Panc1 (cell line): ENCODE results near the gene GFY. TPM values are rescaled to one million over a fixed set of nuclear protein-coding genes. Genes with fewer than 3 reads are reported as not detected.

Source experiments
- ATAC-seq: fragments of 200-7000 bp; cut with Tn5 transposase; 2 replicates; pipeline ENCODE4 v1.9.1; 2020; ENCODE audit warnings: mild to moderate bottlenecking, moderate library complexity
- BruUV-seq: library from RNA; stranded (reverse); fragments of 400-500 nt; replicated peaks from 2 replicates; lab custom pipeline; 2021; lab: Mats Ljungman, UMichigan
- CTCF ChIA-PET: fragments of 300-600 bp; sonication (Branson Sonifier 250); formaldehyde crosslinking; loops from one replicate; lab custom pipeline; 2022; ENCODE audit warnings: antibody characterized with exemption; lab: Charles Lee
- POLR2A ChIA-PET: fragments of 300-600 bp; sonication (Branson Sonifier 250); formaldehyde crosslinking; loops from one replicate; lab custom pipeline; 2022; ENCODE audit warnings: antibody characterized with exemption; lab: Charles Lee
- DNase-seq: peaks from one replicate; pipeline ENCODE4 v3.0.0-alpha.2; 2010; ENCODE audit warnings: low read depth, low spot score
- H3K27ac ChIP-seq: 2 replicates; pipeline ENCODE4 v1.5.1; 2011; ENCODE audit warnings: mild to moderate bottlenecking, low read length, inconsistent platforms
- H3K27me3 ChIP-seq: fragments of 200-500 bp; sonication (Bioruptor generic); 2 replicates; pipeline ENCODE4 v1.6.0; 2014; ENCODE audit warnings: low read length, inconsistent platforms; ENCODE audit not compliant: control insufficient read depth, insufficient read depth
- H3K36me3 ChIP-seq: fragments of 200-500 bp; sonication (Bioruptor generic); 2 replicates; pipeline ENCODE4 v1.5.1; 2014; ENCODE audit warnings: inconsistent platforms, mild to moderate bottlenecking, low read length, moderate library complexity; ENCODE audit not compliant: control insufficient read depth, insufficient read depth
- H3K4me1 ChIP-seq: 2 replicates; pipeline ENCODE4 v1.5.1; 2011; ENCODE audit warnings: inconsistent platforms, mild to moderate bottlenecking, low read length, moderate library complexity; ENCODE audit not compliant: control insufficient read depth, insufficient read depth
- H3K4me3 ChIP-seq, 2 experiments: 2 replicates each; pipeline ENCODE4 v1.5.1; 2011 to 2012; ENCODE audit warnings: low read depth in 2 of 2, low read length in 2 of 2, mild to moderate bottlenecking in 2 of 2, inconsistent platforms in 1 of 2, moderate library complexity in 1 of 2
- H3K9me3 ChIP-seq: fragments of 200-500 bp; sonication (Bioruptor generic); 2 replicates; pipeline ENCODE4 v1.5.1; 2014; ENCODE audit warnings: low read depth, mild to moderate bottlenecking, inconsistent platforms, low read length, moderate library complexity; ENCODE audit not compliant: control insufficient read depth, insufficient read depth
- CTCF ChIP-seq: fragments of 450-650 bp; IDR thresholded peaks from 2 replicates; pipeline ENCODE4 v1.5.1; 2017; ENCODE audit warnings: mild to moderate bottlenecking
- POLR2AphosphoS5 ChIP-seq: IDR thresholded peaks from 2 replicates; pipeline ENCODE4 v1.6.1; 2012; ENCODE audit warnings: mild to moderate bottlenecking, low read depth, low read length, moderate library complexity
- SIN3A ChIP-seq: IDR thresholded peaks from 2 replicates; pipeline ENCODE4 v1.6.1; 2012; ENCODE audit warnings: low read depth, mild to moderate bottlenecking, low read length, moderate library complexity, borderline replicate concordance; ENCODE audit not compliant: insufficient read depth
- TCF7L2 ChIP-seq: IDR thresholded peaks from 2 replicates; pipeline ENCODE4 v1.6.1; 2011; ENCODE audit warnings: mild to moderate bottlenecking, low read depth, low read length, inconsistent platforms
- in situ Hi-C: cut with HindIII; loops from 2 replicates; pipeline ENCODE4 v1.10.0; 2016; ENCODE audit warnings: low sequenced_read_pairs, low pct_unique_long_range_greater_than_20kb
- intact Hi-C: fragments of 100-400 bp; cut with micrococcal nuclease; formaldehyde crosslinking; loops from one replicate; pipeline ENCODE4 v1.10.0; 2022; ENCODE audit not compliant: unreplicated experiment
- total RNA-seq: library from RNA; stranded (reverse); gene quantifications from one replicate; pipeline ENCODE4 v1.2.1, GENCODE V29; 2021; ENCODE audit not compliant: unreplicated experiment
- TF ChIP-seq, protein P1 (sequence below), 2 experiments: IDR thresholded peaks; 2 replicates each; pipeline ENCODE4 v1.6.1; 2011 to 2012; ENCODE audit warnings: low read depth in 2 of 2, control low read depth in 1 of 2, low read length in 1 of 2, mild to moderate bottlenecking in 1 of 2, moderate library complexity in 1 of 2; ENCODE audit not compliant: insufficient read depth in 1 of 2

The GFY gene
- total RNA-seq, 1 experiment from 2014 or later, result not detected

DNA sequence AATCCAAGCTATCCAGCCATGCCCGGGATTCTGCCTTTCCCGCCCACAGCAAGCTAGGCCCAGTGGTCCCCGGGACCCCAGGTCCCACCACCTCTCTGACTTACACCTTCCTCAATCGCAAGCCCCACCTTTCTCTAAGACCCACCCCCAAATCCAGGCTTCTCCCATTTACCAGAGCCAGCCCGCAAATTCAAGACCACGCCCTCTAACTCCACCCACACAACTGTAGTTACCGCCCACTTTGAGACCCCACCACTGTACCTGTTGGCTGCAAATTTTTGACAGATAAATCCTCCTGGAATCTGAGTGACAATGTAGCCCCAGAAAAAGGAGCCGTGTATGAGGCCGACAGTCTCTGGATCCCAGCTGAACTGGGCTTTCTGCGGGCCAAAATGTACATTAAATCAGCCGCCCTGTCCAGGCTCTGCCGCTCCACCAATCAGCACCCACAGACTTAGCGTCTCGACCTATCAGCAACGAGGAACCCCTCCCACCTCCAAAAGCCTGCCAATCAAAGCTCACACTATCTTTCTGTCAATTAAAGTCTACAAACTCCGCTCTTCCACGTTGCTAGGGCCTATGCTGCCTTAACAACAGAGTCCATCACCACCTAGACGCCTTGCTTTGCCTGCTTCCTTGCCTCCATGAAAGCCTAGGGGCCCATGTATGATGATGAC, 9.9 kb downstream of the GFY start:
- Histone ChIP-seq H3K27me3 (peaks cover 5% of the 10 kb centered on the region; the same call in 1 of the 2 replicates), H3K4me1 (no peaks in the 10 kb centered on the region), H3K27ac (no peak overlapping the region), H3K4me3 (no peak overlapping the region), H3K36me3 (no peaks in the 10 kb centered on the region), H3K9me3 (no peaks in the 10 kb centered on the region)
- in situ Hi-C loops (no loop called here), intact Hi-C loops (no loop called here)
- POLR2A ChIA-PET, result no interaction called here
- no peak for DNase-seq
- TF ChIP-seq, protein P1, sequence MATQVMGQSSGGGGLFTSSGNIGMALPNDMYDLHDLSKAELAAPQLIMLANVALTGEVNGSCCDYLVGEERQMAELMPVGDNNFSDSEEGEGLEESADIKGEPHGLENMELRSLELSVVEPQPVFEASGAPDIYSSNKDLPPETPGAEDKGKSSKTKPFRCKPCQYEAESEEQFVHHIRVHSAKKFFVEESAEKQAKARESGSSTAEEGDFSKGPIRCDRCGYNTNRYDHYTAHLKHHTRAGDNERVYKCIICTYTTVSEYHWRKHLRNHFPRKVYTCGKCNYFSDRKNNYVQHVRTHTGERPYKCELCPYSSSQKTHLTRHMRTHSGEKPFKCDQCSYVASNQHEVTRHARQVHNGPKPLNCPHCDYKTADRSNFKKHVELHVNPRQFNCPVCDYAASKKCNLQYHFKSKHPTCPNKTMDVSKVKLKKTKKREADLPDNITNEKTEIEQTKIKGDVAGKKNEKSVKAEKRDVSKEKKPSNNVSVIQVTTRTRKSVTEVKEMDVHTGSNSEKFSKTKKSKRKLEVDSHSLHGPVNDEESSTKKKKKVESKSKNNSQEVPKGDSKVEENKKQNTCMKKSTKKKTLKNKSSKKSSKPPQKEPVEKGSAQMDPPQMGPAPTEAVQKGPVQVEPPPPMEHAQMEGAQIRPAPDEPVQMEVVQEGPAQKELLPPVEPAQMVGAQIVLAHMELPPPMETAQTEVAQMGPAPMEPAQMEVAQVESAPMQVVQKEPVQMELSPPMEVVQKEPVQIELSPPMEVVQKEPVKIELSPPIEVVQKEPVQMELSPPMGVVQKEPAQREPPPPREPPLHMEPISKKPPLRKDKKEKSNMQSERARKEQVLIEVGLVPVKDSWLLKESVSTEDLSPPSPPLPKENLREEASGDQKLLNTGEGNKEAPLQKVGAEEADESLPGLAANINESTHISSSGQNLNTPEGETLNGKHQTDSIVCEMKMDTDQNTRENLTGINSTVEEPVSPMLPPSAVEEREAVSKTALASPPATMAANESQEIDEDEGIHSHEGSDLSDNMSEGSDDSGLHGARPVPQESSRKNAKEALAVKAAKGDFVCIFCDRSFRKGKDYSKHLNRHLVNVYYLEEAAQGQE (IDR thresholded peaks at IDR 0.05; ENCODE audit: insufficient read depth in 1 of 2, low read depth in 2 of 2, low read length in 1 of 2), result no peak
- TF ChIP-seq SIN3A (no peak), POLR2AphosphoS5 (no peak), TCF7L2 (no peak), CTCF (no peak)
- peak; percentile 22; the same call in 1 of the 2 replicates for ATAC-seq
- CTCF ChIA-PET, result no interaction called here
- BruUV-seq, result no TSS peak

DNA sequence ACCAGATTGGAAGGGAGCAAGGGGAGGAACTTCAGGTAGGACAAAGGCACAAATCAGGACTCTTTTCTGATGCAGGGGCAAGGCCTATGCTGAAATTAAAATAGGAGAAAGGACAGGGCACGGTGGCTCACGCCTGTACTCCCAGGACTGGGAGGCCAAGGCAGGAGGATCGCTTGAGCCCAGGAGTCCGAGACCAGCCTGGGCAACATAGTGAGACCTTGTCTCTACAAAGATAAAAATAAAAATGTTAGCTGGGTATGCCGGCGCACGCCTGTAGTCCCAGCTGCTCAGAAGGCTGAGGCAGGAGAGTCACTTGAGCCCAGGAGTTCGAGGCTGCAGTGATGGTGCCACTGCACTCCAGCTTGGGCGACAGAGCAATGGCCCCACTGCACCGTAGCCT, 10.5 kb downstream of the GFY start:
- H3K4me1 ChIP-seq, result no peaks in the 10 kb centered on the region; the same call in 1 of the 2 replicates
- peaks cover 6% of the 10 kb centered on the region; the same call in 1 of the 2 replicates for H3K27me3 ChIP-seq
- ChIA-PET POLR2A (no interaction called here), CTCF (no interaction called here)
- no peaks in the 10 kb centered on the region for H3K36me3 ChIP-seq
- TF ChIP-seq, protein P1 (IDR thresholded peaks at IDR 0.05; ENCODE audit: insufficient read depth in 1 of 2, low read depth in 2 of 2, low read length in 1 of 2), result no peak
- TF ChIP-seq CTCF, result no peak
- no peak for TF ChIP-seq POLR2AphosphoS5
- no peak for TF ChIP-seq SIN3A
- TF ChIP-seq TCF7L2, result no peak
- H3K9me3 ChIP-seq, result no peaks in the 10 kb centered on the region
- H3K4me3 ChIP-seq, result no peak overlapping the region
- no peak for ATAC-seq
- in situ Hi-C loops (no loop called here), intact Hi-C loops (no loop called here)
- BruUV-seq, result no TSS peak
- no peak for DNase-seq
- no peak overlapping the region for H3K27ac ChIP-seq
